GM19452 (cell line): ENCODE measurements around the gene CNGA2.

Experiments
- ATAC-seq: cut with Tn5 transposase; IDR thresholded peaks from one replicate; pipeline ENCODE4 v1.9.1; 2021; ENCODE audit not compliant: unreplicated experiment

CNGA2 gene

GRCh38 chrX:151711154-151711553 is 23.4 kb upstream of the CNGA2 start:
- no peak for ATAC-seq

- ATAC-seq, result no peak
Measured at GRCh38 chrX:151711787-151712186, 22.8 kb upstream of the CNGA2 start.

DNA sequence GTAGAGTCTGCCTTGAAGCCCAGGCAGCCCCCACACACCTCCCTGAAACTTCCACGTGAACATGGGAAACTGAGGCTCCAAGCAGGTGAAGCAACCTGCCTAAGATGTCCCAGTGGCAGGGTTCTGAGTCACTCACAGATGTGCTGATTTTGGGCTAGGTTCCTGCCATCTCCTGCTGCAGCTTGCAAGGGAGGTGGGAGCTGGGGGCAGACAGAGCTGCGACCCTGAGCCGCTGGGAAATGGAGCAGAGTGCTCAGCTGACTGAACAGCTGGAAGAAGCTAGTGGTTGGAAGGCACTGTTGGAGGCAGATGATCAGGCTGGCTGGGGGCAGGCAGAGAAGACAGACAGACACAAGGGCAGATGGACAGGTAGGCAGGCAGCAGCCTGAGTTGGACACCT is 22.3 kb upstream of the CNGA2 start:
- ATAC-seq, result no peak

- ATAC-seq, result no peak
Measured at GRCh38 chrX:151713849-151714248, 20.7 kb upstream of the CNGA2 start.

- ATAC-seq, result no peak
Measured at GRCh38 chrX:151714362-151714761, 20.2 kb upstream of the CNGA2 start.

DNA sequence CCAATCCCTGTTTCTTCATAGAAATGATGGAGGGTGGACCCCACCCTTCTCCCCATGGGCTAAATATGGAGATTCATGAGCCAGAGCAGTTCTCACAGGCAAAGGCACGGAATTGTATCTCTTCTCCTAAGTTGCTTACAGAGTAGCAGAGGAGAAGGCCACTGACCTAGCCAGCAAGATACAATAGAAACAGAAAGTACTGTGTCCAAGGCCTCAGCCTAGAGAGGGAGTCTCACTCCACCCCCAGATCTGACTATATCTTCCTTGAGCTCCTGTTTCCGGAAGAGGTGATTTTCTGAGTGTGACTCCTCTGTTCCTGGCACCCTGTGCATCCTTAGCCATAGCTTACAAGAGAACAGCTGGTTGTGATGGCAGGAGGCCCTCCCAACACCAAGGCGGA is 18.8 kb upstream of the CNGA2 start, which contains the start of gene FATE1:
Gene FATE1 (plus strand): TSS at position 284 of the 400 bp plus-strand sequence. CDS start 85 bp downstream, at position 369.
- no peak for ATAC-seq

DNA sequence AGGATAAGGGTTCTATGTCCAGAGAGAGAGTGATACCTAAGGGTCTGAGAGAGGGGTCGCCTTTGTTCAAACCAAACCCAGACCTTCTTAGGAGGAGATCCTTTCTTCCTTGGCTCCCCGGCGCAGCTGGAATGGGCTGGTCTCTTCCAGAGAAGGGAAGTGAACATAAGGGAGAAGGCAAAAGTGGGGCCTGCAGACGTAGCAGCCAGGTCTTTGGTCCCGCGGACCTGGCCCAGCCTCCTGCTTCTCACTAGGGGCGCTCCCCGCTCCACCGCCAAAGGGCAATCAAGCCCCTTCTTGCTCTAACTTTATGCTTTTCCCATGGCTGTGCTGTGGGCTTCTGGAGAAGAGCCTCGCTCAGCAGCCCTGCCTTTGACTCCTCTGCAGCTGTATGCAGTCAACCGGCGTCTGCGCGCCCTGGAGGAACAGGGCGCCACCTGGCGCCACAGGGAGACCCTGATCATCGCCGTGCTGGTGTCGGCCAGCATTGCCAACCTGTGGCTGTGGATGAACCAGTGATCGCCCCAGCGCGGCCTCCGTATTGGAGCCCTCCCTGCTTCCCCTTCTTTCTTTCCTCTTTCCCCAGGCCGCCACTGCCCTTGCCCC is 12.2 kb upstream of the CNGA2 start:
- ATAC-seq, result no peak

DNA sequence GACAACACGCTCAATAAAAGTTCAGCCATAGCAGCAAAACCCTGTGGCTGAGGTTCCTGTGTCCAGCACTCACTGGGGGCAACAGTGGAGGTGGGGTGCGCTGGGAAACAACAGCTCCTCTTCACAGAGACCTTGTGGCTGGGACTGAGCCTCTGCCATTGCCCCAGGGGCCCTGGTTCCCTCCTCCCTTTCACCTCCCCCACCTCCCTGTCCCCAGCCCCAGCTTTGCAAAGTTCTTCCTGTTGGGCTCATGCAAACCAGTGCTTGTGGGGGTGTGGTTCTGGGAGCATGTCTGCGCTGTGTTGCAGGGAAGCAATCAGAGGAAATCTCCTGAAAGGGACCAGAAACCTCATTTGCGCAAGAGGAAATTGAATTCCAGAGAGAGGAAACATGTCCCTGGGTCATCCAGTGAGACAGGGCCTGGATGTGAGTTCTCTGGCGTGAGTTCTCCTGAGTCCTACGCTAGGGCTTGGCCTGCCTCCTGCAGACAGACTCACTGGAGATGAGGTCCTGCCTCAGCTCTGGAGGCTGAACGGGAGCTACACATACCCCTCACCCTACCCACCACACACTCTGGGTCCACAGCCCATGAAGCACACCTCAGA is 11.3 kb upstream of the CNGA2 start:
- ATAC-seq, result no peak

DNA sequence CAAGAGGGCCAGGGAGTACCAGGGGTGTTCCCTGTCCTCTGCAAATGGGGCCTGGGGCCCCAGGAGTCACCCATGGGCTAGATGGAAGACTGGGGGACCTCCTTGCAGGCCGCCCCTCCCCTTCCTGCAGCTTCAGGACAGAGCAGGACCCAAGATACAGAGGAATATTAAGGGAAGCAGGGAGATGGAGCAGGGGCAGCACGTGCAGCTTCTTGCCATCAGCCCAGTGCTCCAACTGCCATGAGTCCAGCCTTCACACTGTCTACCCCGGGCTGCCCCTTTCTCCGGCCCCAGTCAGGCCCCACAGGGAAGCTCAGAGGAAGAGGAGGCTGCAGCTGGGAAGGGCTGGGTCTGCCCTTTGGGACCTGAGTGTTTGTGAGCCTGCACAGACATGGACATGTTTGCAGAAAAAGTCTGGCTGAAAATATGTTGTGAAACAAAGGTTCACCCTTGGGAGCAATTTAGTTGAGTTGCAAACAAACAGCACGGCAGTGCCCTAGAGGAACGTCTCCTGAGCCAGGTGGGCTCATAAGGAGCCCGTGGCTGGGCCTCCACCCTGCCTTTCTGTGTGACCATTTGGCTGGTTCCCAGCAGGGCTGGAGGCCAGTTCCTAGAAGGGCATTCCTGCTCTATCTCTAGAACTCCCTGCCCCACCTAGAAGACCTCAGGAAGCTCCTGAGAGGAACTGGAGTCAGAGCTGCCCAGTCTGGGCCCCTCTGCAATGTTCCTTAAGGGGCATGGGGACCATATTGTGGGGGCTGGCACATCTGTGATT is 9.8 kb upstream of the CNGA2 start:
- ATAC-seq, result no peak

GRCh38 chrX:151725338-151725614 is 9.3 kb upstream of the CNGA2 start:
- no peak for ATAC-seq

DNA sequence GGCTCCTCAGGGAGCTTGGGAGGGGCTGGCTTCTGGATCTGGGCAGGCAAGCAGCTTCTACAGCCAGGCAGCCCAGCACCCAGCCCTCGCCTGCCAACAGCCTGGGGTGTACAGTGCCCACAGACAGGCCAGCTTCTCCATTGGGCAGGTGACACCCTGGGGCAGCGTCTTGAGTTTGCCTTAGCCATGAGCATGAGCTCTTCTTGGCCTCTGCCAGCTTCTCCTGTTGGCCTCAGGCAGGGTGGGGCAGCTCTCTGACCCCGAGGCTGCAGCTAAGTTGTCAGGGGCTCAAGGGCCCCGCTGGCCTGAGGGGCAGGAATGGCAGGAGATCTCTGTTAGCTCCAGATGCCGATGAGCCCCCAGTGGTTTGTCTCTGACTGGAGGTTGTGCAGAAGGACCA is 7.8 kb upstream of the CNGA2 start:
- ATAC-seq, result no peak

DNA sequence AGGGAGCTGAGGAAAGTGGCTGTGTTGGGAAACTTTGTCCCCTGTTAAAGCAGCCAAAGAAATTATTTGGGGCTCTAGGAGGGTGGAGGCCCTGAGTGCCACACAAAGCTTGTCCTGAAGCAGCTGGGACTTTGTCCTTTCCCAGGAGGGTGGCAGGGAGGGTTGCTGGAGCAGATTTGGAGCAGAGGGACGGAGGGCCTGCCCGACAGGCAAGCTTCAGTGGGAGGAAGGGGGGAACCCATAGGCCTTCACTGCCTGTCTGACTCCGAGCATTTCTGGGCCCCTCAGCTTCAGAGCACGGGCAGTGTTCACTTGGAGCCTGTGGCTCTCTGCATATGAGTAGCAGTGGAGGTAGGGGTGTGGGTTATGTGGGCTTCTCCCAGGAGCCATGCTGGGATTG is 7.2 kb upstream of the CNGA2 start:
- ATAC-seq, result no peak

DNA sequence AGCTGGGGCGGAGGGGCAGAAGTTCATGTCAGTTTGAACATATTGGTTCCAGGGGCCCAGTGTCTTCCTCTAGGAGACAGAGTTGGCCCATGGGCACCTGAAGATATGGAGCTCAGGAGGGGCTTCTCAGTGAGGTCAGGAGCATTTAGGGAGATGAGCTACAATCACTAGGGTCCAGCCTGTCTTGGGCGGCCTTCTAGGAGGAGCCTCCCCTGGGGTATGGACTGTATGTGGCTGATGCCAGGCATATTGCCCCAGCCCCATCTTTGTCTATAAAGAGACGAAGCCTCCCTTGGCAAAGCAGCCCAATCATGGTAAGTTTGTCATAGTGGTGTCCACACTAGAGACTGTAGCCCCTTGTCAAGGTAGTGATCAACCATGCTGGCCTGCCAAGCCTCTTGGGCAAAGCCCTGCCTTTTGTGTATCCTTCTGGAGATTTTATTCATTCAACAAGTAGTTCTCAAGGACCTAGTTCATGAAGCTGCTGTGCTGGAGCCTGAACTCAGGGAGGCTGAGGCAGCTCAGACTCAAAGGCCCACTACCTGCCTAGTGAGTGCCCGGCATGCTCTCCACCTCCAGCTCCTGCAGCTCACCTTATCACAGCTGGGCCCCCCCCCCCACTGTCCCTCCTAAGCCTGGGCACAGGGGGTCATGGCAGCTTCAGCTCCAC is 5.4 kb upstream of the CNGA2 start:
- no peak for ATAC-seq

DNA sequence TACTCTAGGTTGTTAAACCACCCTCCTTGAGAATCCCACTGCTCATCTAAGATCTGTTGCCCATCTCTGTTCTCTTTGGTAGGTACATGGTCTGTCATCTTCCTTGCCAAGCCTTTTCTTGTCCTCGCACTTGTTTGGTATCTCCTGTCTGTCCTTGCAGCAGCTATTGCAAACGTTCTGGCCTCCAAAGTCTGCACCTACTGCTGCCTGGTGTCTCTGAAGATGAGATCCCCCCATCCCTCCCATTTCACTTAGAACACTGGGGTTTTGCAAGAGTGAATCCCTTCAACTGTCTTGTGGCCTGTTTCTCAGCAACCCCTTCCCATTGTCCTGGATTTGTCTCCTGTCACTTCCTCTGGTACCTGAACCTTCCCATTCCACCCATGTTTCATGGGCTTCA is 673 bp downstream of the CNGA2 start:
- no peak for ATAC-seq

- no peak for ATAC-seq
Measured at GRCh38 chrX:151736685-151737084, 2.1 kb downstream of the CNGA2 start.

DNA sequence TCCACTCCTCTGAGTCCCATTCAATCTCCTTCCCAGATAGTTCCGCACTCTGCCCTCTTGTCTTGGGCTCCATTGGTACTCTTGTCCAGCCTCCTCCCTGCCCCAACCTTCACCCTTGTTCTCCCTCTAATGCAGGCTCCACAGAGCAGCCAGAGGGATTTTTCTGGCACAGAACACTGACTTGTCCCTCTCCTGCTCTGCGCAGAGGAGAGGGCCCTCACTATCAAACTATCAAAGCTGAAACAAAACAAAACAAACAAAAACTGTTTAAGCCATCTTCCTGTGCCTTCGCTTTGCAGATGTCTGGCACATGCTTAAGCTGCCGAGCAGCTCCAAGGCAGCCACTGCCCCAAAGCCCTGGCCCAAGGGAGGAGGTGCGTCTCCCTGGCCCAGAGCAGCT is 2.9 kb downstream of the CNGA2 start:
- no peak for ATAC-seq

DNA sequence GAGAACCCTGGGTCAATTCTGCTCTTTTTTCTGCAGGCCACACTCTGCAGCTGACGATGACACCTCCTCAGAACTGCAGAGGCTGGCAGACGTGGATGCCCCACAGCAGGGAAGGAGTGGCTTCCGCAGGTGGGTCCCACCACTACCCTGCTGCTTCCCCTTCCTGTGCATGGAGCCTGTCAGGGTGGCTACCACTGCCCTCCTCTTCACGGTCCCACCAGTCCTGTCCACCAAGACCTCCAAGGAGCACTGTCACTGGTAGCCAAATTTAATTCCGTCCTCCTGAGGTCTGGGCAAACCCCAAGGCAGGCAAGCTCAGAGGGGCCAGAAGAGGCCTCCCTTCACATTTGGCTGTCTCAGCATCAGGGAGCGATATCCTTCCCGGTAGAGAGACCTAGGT is 4.2 kb downstream of the CNGA2 start:
- ATAC-seq, result no peak

DNA sequence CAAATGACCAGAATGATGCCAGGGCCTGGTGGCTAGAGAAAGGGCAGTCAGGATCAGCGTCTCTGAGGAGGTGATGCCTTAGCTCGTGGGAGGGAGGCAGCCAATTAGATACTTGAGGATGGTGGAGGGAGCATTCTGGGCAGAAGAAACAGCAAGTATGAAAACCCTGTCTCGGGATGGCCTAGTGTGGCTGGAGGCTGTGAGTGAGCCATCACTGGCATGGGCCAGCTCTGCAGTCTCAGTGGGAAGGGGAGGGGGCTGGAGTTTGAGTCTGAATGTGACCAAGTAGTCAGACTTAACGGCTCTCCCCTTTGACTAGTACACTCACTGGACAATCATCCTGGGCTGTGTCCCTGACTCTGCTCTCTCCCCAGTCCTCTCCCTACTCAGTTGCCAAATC is 7.1 kb downstream of the CNGA2 start:
- ATAC-seq, result no peak

DNA sequence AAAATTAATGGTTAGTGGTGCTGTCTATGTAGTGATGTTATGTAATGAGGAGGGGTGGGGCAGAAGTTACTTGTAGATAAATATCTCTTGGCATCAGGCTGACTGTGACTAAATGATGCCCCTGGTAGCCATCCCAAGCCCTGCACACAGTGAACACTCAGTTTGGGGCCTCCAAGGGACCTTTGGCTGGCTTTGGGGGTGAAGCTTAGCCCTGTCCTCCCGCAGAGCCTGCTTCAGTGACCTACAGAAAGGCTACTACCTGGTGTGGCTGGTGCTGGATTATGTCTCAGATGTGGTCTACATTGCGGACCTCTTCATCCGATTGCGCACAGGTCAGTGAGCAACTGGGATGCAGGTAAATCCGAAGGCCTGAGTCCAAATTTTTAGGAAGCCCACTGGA is 7.8 kb downstream of the CNGA2 start:
- no peak for ATAC-seq

DNA sequence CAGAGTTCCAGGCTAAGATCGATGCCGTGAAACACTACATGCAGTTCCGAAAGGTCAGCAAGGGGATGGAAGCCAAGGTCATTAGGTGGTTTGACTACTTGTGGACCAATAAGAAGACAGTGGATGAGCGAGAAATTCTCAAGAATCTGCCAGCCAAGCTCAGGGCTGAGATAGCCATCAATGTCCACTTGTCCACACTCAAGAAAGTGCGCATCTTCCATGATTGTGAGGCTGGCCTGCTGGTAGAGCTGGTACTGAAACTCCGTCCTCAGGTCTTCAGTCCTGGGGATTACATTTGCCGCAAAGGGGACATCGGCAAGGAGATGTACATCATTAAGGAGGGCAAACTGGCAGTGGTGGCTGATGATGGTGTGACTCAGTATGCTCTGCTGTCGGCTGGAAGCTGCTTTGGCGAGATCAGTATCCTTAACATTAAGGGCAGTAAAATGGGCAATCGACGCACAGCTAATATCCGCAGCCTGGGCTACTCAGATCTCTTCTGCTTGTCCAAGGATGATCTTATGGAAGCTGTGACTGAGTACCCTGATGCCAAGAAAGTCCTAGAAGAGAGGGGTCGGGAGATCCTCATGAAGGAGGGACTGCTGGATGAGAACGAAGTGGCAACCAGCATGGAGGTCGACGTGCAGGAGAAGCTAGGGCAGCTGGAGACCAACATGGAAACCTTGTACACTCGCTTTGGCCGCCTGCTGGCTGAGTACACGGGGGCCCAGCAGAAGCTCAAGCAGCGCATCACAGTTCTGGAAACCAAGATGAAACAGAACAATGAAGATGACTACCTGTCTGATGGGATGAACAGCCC is 9.3 kb downstream of the CNGA2 start:
- no peak for ATAC-seq

GRCh38 chrX:151745651-151746050 is 11.1 kb downstream of the CNGA2 start:
- no peak for ATAC-seq
